ENCODE results near the gene ANKRD34A. TPM values are rescaled to one million over a fixed set of nuclear protein-coding genes. Genes with fewer than 3 reads are reported as not detected.

The ANKRD34A gene
- total RNA-seq, 1 experiment from 2014 or later = 1.6 TPM

- no peak for DNase-seq (ENCODE audit: extremely low read depth, low read depth)
Measured at GRCh38 chr1:145974721-145975120, 10.3 kb upstream of the ANKRD34A start.

GRCh38 chr1:145972580-145972979 lies 8.2 kb upstream of the ANKRD34A start:
- DNase-seq (ENCODE audit: extremely low read depth, low read depth) = no peak

GRCh38 chr1:145967288-145967687 lies 2.9 kb upstream of the ANKRD34A start:
- DNase-seq (ENCODE audit: extremely low read depth, low read depth) = no peak

- no peak for DNase-seq (ENCODE audit: extremely low read depth, low read depth)
Measured at GRCh38 chr1:145965119-145965744, 857 bp upstream of the ANKRD34A start.

GRCh38 chr1:145963265-145964019 lies 933 bp downstream of the ANKRD34A start:
- DNase-seq (ENCODE audit: extremely low read depth, low read depth) = no peak

- no peak for DNase-seq (ENCODE audit: extremely low read depth, low read depth)
Measured at GRCh38 chr1:145962157-145963102, 1.9 kb downstream of the ANKRD34A start.

GRCh38 chr1:145961425-145962156 lies 2.8 kb downstream of the ANKRD34A start:
- no peak for DNase-seq (ENCODE audit: extremely low read depth, low read depth)

GRCh38 chr1:145961109-145961424 lies 3.3 kb downstream of the ANKRD34A start:
- DNase-seq (ENCODE audit: extremely low read depth, low read depth) = no peak

GRCh38 chr1:145960468-145961108 lies 3.8 kb downstream of the ANKRD34A start:
- no peak for DNase-seq (ENCODE audit: extremely low read depth, low read depth)

GRCh38 chr1:145959957-145960467 lies 4.4 kb downstream of the ANKRD34A start:
- DNase-seq (ENCODE audit: extremely low read depth, low read depth) = no peak

GRCh38 chr1:145959333-145959732 lies 5.0 kb downstream of the ANKRD34A start:
- no peak for DNase-seq (ENCODE audit: extremely low read depth, low read depth)

GRCh38 chr1:145958734-145959133 lies 5.6 kb downstream of the ANKRD34A start:
- no peak for DNase-seq (ENCODE audit: extremely low read depth, low read depth)

GRCh38 chr1:145957443-145958319 lies 6.7 kb downstream of the ANKRD34A start, which contains the start of gene LIX1L:
Gene LIX1L (minus strand): TSS chr1:145958017. CDS start chr1:145957927, 90 bp downstream.
- DNase-seq (ENCODE audit: extremely low read depth, low read depth) = peak; percentile 99

GRCh38 chr1:145956781-145957442 lies 7.5 kb downstream of the ANKRD34A start:
- no peak for DNase-seq (ENCODE audit: extremely low read depth, low read depth)

- no peak for DNase-seq (ENCODE audit: extremely low read depth, low read depth)
Measured at GRCh38 chr1:145956361-145956760, 8.0 kb downstream of the ANKRD34A start.

GRCh38 chr1:145955436-145955835 lies 8.9 kb downstream of the ANKRD34A start:
- DNase-seq (ENCODE audit: extremely low read depth, low read depth) = no peak

- DNase-seq (ENCODE audit: extremely low read depth, low read depth) = no peak
Measured at GRCh38 chr1:145953861-145954260, 10.5 kb downstream of the ANKRD34A start.

GRCh38 chr1:145952903-145953302 lies 11.5 kb downstream of the ANKRD34A start:
- no peak for DNase-seq (ENCODE audit: extremely low read depth, low read depth)
